GM12874 (cell line): Measurements from ENCODE around the gene SEMA3G.

Experiments used
- TF ChIP-seq, protein P1 (sequence below): IDR thresholded peaks from 2 replicates; pipeline ENCODE4 v1.5.1; 2011; ENCODE audit warnings: low read depth, mild to moderate bottlenecking, control low read depth, low read length, moderate library complexity; ENCODE audit not compliant: insufficient read depth

Gene SEMA3G

GRCh38 chr3:52433996-52434479 lies 10.9 kb downstream of the SEMA3G start:
- TF ChIP-seq, protein P1, sequence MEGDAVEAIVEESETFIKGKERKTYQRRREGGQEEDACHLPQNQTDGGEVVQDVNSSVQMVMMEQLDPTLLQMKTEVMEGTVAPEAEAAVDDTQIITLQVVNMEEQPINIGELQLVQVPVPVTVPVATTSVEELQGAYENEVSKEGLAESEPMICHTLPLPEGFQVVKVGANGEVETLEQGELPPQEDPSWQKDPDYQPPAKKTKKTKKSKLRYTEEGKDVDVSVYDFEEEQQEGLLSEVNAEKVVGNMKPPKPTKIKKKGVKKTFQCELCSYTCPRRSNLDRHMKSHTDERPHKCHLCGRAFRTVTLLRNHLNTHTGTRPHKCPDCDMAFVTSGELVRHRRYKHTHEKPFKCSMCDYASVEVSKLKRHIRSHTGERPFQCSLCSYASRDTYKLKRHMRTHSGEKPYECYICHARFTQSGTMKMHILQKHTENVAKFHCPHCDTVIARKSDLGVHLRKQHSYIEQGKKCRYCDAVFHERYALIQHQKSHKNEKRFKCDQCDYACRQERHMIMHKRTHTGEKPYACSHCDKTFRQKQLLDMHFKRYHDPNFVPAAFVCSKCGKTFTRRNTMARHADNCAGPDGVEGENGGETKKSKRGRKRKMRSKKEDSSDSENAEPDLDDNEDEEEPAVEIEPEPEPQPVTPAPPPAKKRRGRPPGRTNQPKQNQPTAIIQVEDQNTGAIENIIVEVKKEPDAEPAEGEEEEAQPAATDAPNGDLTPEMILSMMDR: no peak

GRCh38 chr3:52433328-52433995 lies 11.4 kb downstream of the SEMA3G start:
- TF ChIP-seq, protein P1: no peak

DNA sequence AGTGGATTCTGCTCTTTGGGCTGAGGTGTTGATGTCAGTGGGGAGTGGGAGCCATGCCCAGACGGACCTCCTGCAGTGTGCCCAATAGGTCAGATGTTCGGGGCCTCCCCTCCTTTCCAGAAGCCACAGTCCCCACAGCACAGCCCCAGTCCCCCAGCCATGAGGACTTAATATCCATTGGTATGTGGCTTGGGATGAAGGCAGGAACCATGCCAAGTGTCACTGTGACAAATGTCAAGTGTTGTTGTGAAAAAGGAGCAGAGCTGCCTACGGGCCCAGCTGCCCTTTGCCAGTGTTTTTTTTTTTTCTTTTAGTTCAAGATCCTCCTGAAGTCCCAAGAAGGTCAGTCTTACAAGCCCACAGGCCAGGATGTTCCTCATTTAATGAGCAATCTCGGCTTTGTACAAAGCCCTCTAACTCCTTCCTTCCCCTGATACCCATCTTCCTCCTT lies 12.2 kb downstream of the SEMA3G start:
- TF ChIP-seq, protein P1: no peak

DNA sequence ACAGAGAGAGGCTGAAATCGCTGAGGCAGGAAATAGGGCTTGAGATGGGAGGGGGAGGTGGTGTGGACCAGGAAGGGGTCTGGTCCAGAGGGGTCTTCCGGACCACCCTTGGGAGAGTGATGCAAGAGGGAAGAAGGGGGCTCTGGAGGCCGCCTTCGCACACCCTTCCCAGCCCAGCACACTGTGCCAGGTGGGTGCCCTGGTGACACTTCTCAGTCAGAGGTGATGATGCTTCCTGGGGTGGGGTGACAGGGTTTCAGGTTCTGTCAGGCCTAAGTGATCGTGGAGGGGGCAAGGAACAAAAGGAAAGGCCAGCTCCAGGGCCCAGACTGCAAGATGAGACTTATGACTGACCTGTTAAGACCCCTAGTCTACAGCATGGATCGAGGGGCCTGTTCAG lies 12.7 kb downstream of the SEMA3G start:
- TF ChIP-seq, protein P1: no peak

- TF ChIP-seq, protein P1: no peak
These were observed 13.3 kb downstream of the SEMA3G start for GRCh38 chr3:52431459-52432223.

DNA sequence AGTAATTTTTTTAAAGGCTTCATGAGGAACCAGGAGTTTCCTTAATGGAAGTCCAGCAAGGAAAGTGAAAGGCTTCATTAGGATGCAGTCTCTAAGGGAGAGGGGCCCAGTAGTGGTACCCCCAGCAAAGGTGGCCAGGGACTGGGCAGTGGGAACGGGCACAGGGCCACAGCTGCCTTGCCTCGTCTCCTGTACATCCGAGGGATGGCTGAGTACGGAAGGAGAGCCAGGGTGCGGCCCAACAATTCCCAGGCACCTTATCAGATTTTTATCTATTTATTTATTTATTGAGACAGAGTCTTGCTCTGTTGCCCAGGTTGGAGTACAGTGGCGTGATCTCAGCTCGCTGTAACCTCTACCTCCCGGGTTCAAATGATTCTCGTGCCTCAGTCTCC lies 14.5 kb downstream of the SEMA3G start:
- TF ChIP-seq, protein P1: no peak

DNA sequence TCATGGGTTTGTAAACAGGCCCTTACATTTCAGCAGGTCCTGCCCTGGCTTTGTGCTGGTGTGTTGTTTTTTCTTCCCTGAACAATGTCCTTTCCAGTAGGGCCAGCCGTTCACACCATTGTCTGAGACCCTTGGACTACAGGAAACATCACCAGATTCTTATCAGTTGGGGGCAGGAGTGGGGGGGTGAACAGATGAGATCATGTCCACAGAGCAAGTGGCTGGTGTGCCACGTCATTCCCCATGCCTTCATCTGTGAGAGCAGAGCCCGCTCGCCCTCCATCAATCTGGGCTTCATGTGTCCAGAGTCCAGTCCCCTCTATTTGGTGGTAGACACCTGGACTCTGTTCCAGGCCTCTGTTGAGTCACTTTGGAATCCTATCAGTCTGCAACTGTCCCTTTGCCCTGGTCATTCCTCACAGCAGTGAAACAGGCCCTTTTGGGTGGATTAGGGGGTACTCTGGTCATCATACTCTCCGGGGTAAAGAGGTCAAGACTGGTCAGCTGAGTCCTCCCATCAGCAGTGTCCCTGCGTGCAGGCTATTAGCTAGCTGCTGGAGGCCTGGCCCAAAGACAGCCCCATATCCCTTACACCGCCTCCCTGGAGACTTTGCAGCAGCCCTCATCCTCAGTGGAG lies 15.0 kb downstream of the SEMA3G start:
- TF ChIP-seq, protein P1: no peak
